SK-N-SH treated with all-trans-retinoic acid at 6 μM for 48 hours (cell line): Measurements from ENCODE around the gene GON7.

ENCODE experiments used
- ARNTL ChIP-seq: fragments of 450-650 bp; formaldehyde crosslinking; IDR thresholded peaks from 2 replicates; pipeline ENCODE4 v1.5.0; 2020; ENCODE audit warnings: low read depth, mild to moderate bottlenecking, moderate library complexity, borderline replicate concordance
- CSDC2 ChIP-seq: fragments of 250-450 bp; sonication (Bioruptor Pico); IDR thresholded peaks from 2 replicates; pipeline ENCODE4 v1.5.0; 2020; ENCODE audit warnings: mild to moderate bottlenecking, moderate library complexity
- ISL1 ChIP-seq: fragments of 250-450 bp; sonication (Bioruptor Pico); IDR thresholded peaks from 2 replicates; pipeline ENCODE4 v2.1.2; 2022; ENCODE audit warnings: mild to moderate bottlenecking, moderate library complexity
- PATZ1 ChIP-seq: fragments of 250-450 bp; sonication (Bioruptor Pico); IDR thresholded peaks from 2 replicates; pipeline ENCODE4 v1.8.0; 2020; ENCODE audit warnings: mild to moderate bottlenecking, moderate library complexity, borderline replicate concordance
- SNAI2 ChIP-seq: fragments of 250-450 bp; sonication (Bioruptor Pico); IDR thresholded peaks from 2 replicates; pipeline ENCODE4 v1.5.0; 2020; ENCODE audit warnings: mild to moderate bottlenecking, moderate library complexity
- ZC3H10 ChIP-seq: fragments of 250-450 bp; sonication (Bioruptor Pico); IDR thresholded peaks from 2 replicates; pipeline ENCODE4 v1.5.1; 2021; ENCODE audit warnings: mild to moderate bottlenecking, moderate library complexity
- ZFP3 ChIP-seq: fragments of 250-450 bp; sonication (Bioruptor Pico); IDR thresholded peaks from 2 replicates; pipeline ENCODE4 v1.5.0; 2020; ENCODE audit warnings: mild to moderate bottlenecking, moderate library complexity
- ZFP30 ChIP-seq: fragments of 450-650 bp; formaldehyde crosslinking; IDR thresholded peaks from 2 replicates; pipeline ENCODE4 v1.5.0; 2022; ENCODE audit warnings: mild to moderate bottlenecking, moderate library complexity
- ZNF565 ChIP-seq: fragments of 450-650 bp; formaldehyde crosslinking; conservative IDR thresholded peaks from 2 replicates; pipeline ENCODE4 v1.5.0; 2020; ENCODE audit warnings: low read depth, mild to moderate bottlenecking, moderate library complexity
- TF ChIP-seq, protein P1 (sequence below): fragments of 250-450 bp; sonication (Bioruptor Pico); IDR thresholded peaks from 2 replicates; pipeline ENCODE4 v1.5.1; 2020; ENCODE audit warnings: low read depth, mild to moderate bottlenecking, moderate library complexity

DNA sequence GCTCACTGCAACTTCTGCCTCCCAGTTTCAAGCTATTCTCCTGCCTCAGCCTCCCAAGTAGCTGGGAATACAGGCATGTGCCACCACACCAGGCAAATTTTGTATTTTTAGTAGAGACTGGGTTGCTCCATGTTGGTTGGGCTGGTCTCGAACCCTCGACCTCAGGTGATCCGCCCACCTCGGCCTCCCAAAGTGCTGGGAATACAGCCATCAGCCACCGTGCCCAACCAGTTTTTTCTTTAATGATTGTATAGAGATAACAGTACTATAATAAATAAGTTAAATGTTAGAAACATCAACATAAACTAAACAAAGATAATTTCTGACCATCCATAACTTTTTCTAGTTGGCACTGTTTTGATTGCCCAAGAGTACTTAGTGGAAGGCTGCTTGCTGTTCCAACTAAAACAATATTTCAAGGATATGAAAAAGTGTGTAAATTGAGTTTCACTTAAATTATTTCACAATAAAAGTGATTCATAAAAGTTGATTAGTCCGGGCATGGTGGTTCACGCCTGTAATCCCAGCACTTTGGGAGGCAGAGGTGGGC lies 5.6 kb downstream of the GON7 start:
- TF ChIP-seq, protein P1, sequence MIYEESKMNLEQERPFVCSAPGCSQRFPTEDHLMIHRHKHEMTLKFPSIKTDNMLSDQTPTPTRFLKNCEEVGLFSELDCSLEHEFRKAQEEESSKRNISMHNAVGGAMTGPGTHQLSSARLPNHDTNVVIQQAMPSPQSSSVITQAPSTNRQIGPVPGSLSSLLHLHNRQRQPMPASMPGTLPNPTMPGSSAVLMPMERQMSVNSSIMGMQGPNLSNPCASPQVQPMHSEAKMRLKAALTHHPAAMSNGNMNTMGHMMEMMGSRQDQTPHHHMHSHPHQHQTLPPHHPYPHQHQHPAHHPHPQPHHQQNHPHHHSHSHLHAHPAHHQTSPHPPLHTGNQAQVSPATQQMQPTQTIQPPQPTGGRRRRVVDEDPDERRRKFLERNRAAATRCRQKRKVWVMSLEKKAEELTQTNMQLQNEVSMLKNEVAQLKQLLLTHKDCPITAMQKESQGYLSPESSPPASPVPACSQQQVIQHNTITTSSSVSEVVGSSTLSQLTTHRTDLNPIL (CRISPR knock-in tag): no peak
- TF ChIP-seq ARNTL (CRISPR knock-in tag): no peak
- TF ChIP-seq ZC3H10 (CRISPR knock-in tag): no peak
- no peak for TF ChIP-seq ZFP3 (CRISPR knock-in tag)
- TF ChIP-seq ISL1 (CRISPR knock-in tag): no peak
- TF ChIP-seq SNAI2 (CRISPR knock-in tag): no peak
- no peak for TF ChIP-seq PATZ1 (CRISPR knock-in tag)
- no peak for TF ChIP-seq ZNF565 (CRISPR knock-in tag)
- TF ChIP-seq ZFP30 (CRISPR knock-in tag): no peak
- TF ChIP-seq CSDC2 (CRISPR knock-in tag): no peak
